ENCODE results near the gene ITPK1.

The ITPK1 gene

GRCh38 chr14:92959761-92960680 is 155.7 kb downstream of the ITPK1 start:
- no peak overlapping the region for H3K27ac Mint-ChIP-seq
- ATAC-seq (replicated peaks), result no peak

GRCh38 chr14:92959189-92959531 is 156.6 kb downstream of the ITPK1 start:
- Mint-ChIP-seq H3K36me3 (ENCODE audit: insufficient read depth) (peaks cover 42% of the 10 kb centered on the region), H3K9me3 (no peaks in the 10 kb centered on the region), H3K4me1 (ENCODE audit: low read depth in 2 of 2) (no peaks in the 10 kb centered on the region), H3K27me3 (no peaks in the 10 kb centered on the region), H3K27ac (no peak overlapping the region), H3K4me3 (no peak overlapping the region)
- ATAC-seq (replicated peaks) (no peak), DNase-seq (no peak)

More at GRCh38 chr14:92959761-92960680, 155.7 kb downstream of the ITPK1 start:
- H3K9me3 Mint-ChIP-seq, result no peaks in the 10 kb centered on the region
- no peak overlapping the region for H3K4me3 Mint-ChIP-seq
- H3K27me3 Mint-ChIP-seq, result no peaks in the 10 kb centered on the region
- H3K4me1 Mint-ChIP-seq (ENCODE audit: low read depth in 2 of 2), result peaks cover 0 to 2% of the 10 kb centered on the region in 2 donors
- peaks cover 39% of the 10 kb centered on the region for H3K36me3 Mint-ChIP-seq (ENCODE audit: insufficient read depth)
- DNase-seq, result no peak

GRCh38 chr14:92958373-92959188 is 157.1 kb downstream of the ITPK1 start:
- H3K4me1 Mint-ChIP-seq (ENCODE audit: low read depth in 2 of 2), result no peaks in the 10 kb centered on the region
- no peak overlapping the region for H3K27ac Mint-ChIP-seq

GRCh38 chr14:92956961-92957360 is 158.8 kb downstream of the ITPK1 start:
- no peaks in the 10 kb centered on the region for H3K9me3 Mint-ChIP-seq
- no peak for DNase-seq
- no peak for ATAC-seq (replicated peaks)
- peaks cover 42% of the 10 kb centered on the region for H3K36me3 Mint-ChIP-seq (ENCODE audit: insufficient read depth)
- no peaks in the 10 kb centered on the region for H3K27me3 Mint-ChIP-seq
- H3K27ac Mint-ChIP-seq, result no peak overlapping the region
- H3K4me3 Mint-ChIP-seq, result no peak overlapping the region
- peaks cover 3 to 4% of the 10 kb centered on the region in 2 donors for H3K4me1 Mint-ChIP-seq (ENCODE audit: low read depth in 2 of 2)

More at GRCh38 chr14:92958373-92959188, 157.1 kb downstream of the ITPK1 start:
- ATAC-seq (replicated peaks) (no peak), DNase-seq (no peak)
- Mint-ChIP-seq H3K4me3 (no peak overlapping the region), H3K9me3 (no peaks in the 10 kb centered on the region), H3K27me3 (no peaks in the 10 kb centered on the region), H3K36me3 (ENCODE audit: insufficient read depth) (peaks cover 42% of the 10 kb centered on the region)

GRCh38 chr14:92955381-92955780 is 160.3 kb downstream of the ITPK1 start:
- no peak overlapping the region for H3K4me3 Mint-ChIP-seq
- H3K27ac Mint-ChIP-seq, result no peak overlapping the region
- DNase-seq (no peak), ATAC-seq (replicated peaks) (no peak)
- H3K4me1 Mint-ChIP-seq (ENCODE audit: low read depth in 2 of 2), result peaks cover 5 to 7% of the 10 kb centered on the region in 2 donors
- no peaks in the 10 kb centered on the region for H3K9me3 Mint-ChIP-seq
- peaks cover 40% of the 10 kb centered on the region for H3K36me3 Mint-ChIP-seq (ENCODE audit: insufficient read depth)
- H3K27me3 Mint-ChIP-seq, result no peaks in the 10 kb centered on the region

- ATAC-seq (replicated peaks), result no peak
- Mint-ChIP-seq H3K9me3 (no peaks in the 10 kb centered on the region), H3K4me3 (no peak overlapping the region), H3K27me3 (no peaks in the 10 kb centered on the region), H3K27ac (peak overlapping the region in 1 of 2 donors; percentile 81), H3K36me3 (ENCODE audit: insufficient read depth) (peaks cover 41% of the 10 kb centered on the region), H3K4me1 (ENCODE audit: low read depth in 2 of 2) (peaks cover 5 to 7% of the 10 kb centered on the region in 2 donors)
- DNase-seq, result no peak
These were observed 160.8 kb downstream of the ITPK1 start for GRCh38 chr14:92954933-92955332.

- no peak overlapping the region for H3K4me3 Mint-ChIP-seq
- H3K27ac Mint-ChIP-seq, result peak overlapping the region in 1 of 2 donors; percentile 23
- no peak for ATAC-seq (replicated peaks)
- DNase-seq, result no peak
- H3K36me3 Mint-ChIP-seq (ENCODE audit: insufficient read depth), result peaks cover 41% of the 10 kb centered on the region
- H3K27me3 Mint-ChIP-seq, result no peaks in the 10 kb centered on the region
- H3K9me3 Mint-ChIP-seq, result no peaks in the 10 kb centered on the region
- H3K4me1 Mint-ChIP-seq (ENCODE audit: low read depth in 2 of 2), result peaks cover 5 to 7% of the 10 kb centered on the region in 2 donors
These were observed 162.2 kb downstream of the ITPK1 start for GRCh38 chr14:92953526-92953925.

- H3K4me1 Mint-ChIP-seq (ENCODE audit: low read depth in 2 of 2), result peaks cover 5 to 7% of the 10 kb centered on the region in 2 donors
- no peaks in the 10 kb centered on the region for H3K27me3 Mint-ChIP-seq
- no peak overlapping the region for H3K4me3 Mint-ChIP-seq
- peaks cover 42% of the 10 kb centered on the region for H3K36me3 Mint-ChIP-seq (ENCODE audit: insufficient read depth)
- no peaks in the 10 kb centered on the region for H3K9me3 Mint-ChIP-seq
- ATAC-seq (replicated peaks) (no peak), DNase-seq (no peak)
- H3K27ac Mint-ChIP-seq, result peak overlapping the region in 1 of 2 donors; percentile 46
These were observed 163.0 kb downstream of the ITPK1 start for GRCh38 chr14:92952481-92953298.

GRCh38 chr14:92951912-92952471 is 163.7 kb downstream of the ITPK1 start:
- peak; percentile 71 to 82 (median 78) for DNase-seq
- peak overlapping the region; percentile 46 to 69 for H3K27ac Mint-ChIP-seq
- H3K9me3 Mint-ChIP-seq, result no peaks in the 10 kb centered on the region
- H3K36me3 Mint-ChIP-seq (ENCODE audit: insufficient read depth), result peaks cover 43% of the 10 kb centered on the region
- H3K4me1 Mint-ChIP-seq (ENCODE audit: low read depth in 2 of 2), result peaks cover 5 to 7% of the 10 kb centered on the region in 2 donors
- H3K27me3 Mint-ChIP-seq, result no peaks in the 10 kb centered on the region
- ATAC-seq (replicated peaks), result peak; percentile 96
- H3K4me3 Mint-ChIP-seq, result no peak overlapping the region

GRCh38 chr14:92951261-92951660 is 164.5 kb downstream of the ITPK1 start:
- Mint-ChIP-seq H3K36me3 (ENCODE audit: insufficient read depth) (peaks cover 37% of the 10 kb centered on the region), H3K27me3 (no peaks in the 10 kb centered on the region), H3K9me3 (no peaks in the 10 kb centered on the region), H3K4me1 (ENCODE audit: low read depth in 2 of 2) (peaks cover 5 to 7% of the 10 kb centered on the region in 2 donors), H3K27ac (peak overlapping the region in 1 of 2 donors; percentile 69), H3K4me3 (no peak overlapping the region)
- DNase-seq, result no peak
- no peak for ATAC-seq (replicated peaks)

GRCh38 chr14:92950773-92951172 is 165.0 kb downstream of the ITPK1 start:
- peaks cover 32% of the 10 kb centered on the region for H3K36me3 Mint-ChIP-seq (ENCODE audit: insufficient read depth)
- no peak overlapping the region for H3K4me3 Mint-ChIP-seq
- DNase-seq, result no peak
- no peak overlapping the region for H3K27ac Mint-ChIP-seq
- no peak for ATAC-seq (replicated peaks)
- no peaks in the 10 kb centered on the region for H3K27me3 Mint-ChIP-seq
- H3K4me1 Mint-ChIP-seq (ENCODE audit: low read depth in 2 of 2), result peaks cover 5 to 7% of the 10 kb centered on the region in 2 donors
- no peaks in the 10 kb centered on the region for H3K9me3 Mint-ChIP-seq

- Mint-ChIP-seq H3K36me3 (ENCODE audit: insufficient read depth) (peaks cover 30% of the 10 kb centered on the region), H3K4me3 (no peak overlapping the region), H3K4me1 (ENCODE audit: low read depth in 2 of 2) (peaks cover 5 to 7% of the 10 kb centered on the region in 2 donors), H3K9me3 (no peaks in the 10 kb centered on the region), H3K27ac (no peak overlapping the region), H3K27me3 (no peaks in the 10 kb centered on the region)
- ATAC-seq (replicated peaks) (no peak), DNase-seq (no peak)
These were observed 165.6 kb downstream of the ITPK1 start for GRCh38 chr14:92950193-92950540.
